ENCODE results near the gene CHGA. TPM values are rescaled to one million over a fixed set of nuclear protein-coding genes. Genes with fewer than 3 reads are reported as not detected.

CHGA gene
- total and polyA plus RNA-seq, 2 of the 13 experiments (the other 11 are each of a cell fraction or from before 2014, with no cell fraction given), result not detected

DNA sequence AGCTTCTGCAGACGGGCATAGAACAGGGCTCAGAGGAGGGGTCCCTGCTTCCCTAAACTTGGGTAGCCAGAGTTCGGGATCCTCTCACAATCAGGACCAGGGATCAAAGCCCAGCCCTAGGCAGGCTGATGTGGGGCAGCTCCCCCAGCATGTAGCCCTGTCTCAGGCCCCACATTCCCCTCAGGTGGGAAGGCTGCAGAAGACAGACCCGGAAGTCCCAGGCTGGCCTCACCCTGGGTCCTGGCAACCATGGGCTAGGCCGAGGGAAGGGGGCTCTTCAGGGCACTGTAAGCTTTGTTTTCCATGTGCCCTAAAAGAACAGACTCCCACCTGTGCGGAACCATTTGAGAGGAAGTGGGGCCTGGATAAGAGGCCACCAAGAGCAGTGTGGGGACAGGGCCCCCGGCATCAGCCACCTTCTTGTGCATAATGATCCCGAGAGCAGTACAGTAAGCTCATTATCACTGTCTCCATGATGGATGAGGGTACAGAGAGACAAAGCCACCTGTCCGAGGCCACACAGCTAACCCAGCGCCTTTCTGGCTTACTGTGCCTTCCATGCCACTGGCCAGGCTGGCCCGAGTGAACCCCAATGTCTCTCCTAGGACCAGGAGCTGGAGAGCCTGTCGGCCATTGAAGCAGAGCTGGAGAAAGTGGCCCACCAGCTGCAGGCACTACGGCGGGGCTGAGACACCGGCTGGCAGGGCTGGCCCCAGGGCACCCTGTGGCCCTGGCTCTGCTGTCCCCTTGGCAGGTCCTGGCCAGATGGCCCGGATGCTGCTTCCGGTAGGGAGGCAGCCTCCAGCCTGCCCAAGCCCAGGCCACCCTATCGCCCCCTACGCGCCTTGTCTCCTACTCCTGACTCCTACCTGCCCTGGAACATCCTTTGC is 11.5 kb downstream of the CHGA start:
- CTCF ChIA-PET (ENCODE audit: low intra/inter-chr PET ratio, low total read pairs), result no interaction called here
- DNase-seq (ENCODE audit: low spot score) (no peak), FAIRE-seq (no peak), ATAC-seq (peak; percentile 10; the same call in 1 of the 3 replicates)
- Histone ChIP-seq H3K4me3 (replicated peaks in 1 of 3; ENCODE audit: insufficient read depth in 1 of 3, low read depth in 2 of 3, low read length in 3 of 3) (no peak overlapping the region), H3K9ac (ENCODE audit: insufficient read depth, low read depth, low read length) (no peak overlapping the region), H3K27ac (ENCODE audit: extremely low read length, insufficient read depth, low read length) (no peak overlapping the region), H3K36me3 (replicated peaks in 1 of 2; ENCODE audit: control insufficient read depth in 1 of 2, insufficient read depth in 2 of 2, low read length in 2 of 2) (0 out of 5 replicates have a peak, but pooled peaks cover 0 to 3% of the 10 kb centered on the region in 2 experiments), H3K4me1 (ENCODE audit: insufficient read depth, low read length) (no peaks in the 10 kb centered on the region), H3K4me2 (ENCODE audit: low read depth, low read length) (no peak overlapping the region), H3K79me2 (ENCODE audit: insufficient read depth, low read length) (no peaks in the 10 kb centered on the region), H2AFZ (ENCODE audit: low read length) (no peak overlapping the region), H3K9me3 (ENCODE audit: low read length) (no peaks in the 10 kb centered on the region), H4K20me1 (ENCODE audit: insufficient read depth, low read length) (0 out of 2 replicates have a peak, but pooled peaks cover 4% of the 10 kb centered on the region), H3K27me3 (ENCODE audit: control insufficient read depth in 1 of 2, insufficient read depth in 2 of 2, low read length in 2 of 2) (no peaks in the 10 kb centered on the region)
- intact Hi-C loops (cut with micrococcal nuclease; ENCODE audit: unreplicated experiment), result no loop called here
- POLR2A ChIA-PET, result no interaction called here
- BruUV-seq (replicated peaks), result no TSS peak
- in situ Hi-C loops (cut with HindIII; ENCODE audit: extremely low pct_ligation_motif_present, low pct_unique_long_range_greater_than_20kb), result no loop called here
- WGBS (ENCODE audit: low lambda C conversion rate), result 80% methylated on average over 6 of the region's 19 CpGs
- TF ChIP-seq GZF1 (CRISPR knock-in tag; IDR thresholded peaks at IDR 0.05) (no peak), THYN1 (CRISPR knock-in tag; IDR thresholded peaks at IDR 0.05; ENCODE audit: borderline replicate concordance, low read depth) (no peak), NFIC (IDR thresholded peaks at IDR 0.05; ENCODE audit: low read length) (no peak), EP300 (IDR thresholded peaks at IDR 0.05; ENCODE audit: low read depth in 2 of 2, low read length in 2 of 2) (no peak), EP300 (CRISPR knock-in tag; IDR thresholded peaks at IDR 0.05; ENCODE audit: borderline replicate concordance) (no peak), ZNF619 (CRISPR knock-in tag; IDR thresholded peaks at IDR 0.05) (no peak), HNF4A (CRISPR knock-in tag; IDR thresholded peaks at IDR 0.05) (no peak), ZNF703 (CRISPR knock-in tag; IDR thresholded peaks at IDR 0.05; ENCODE audit: borderline replicate concordance) (no peak), ZBTB20 (CRISPR knock-in tag; IDR thresholded peaks at IDR 0.05; ENCODE audit: borderline replicate concordance, low read depth) (no peak), RARG (CRISPR knock-in tag; IDR thresholded peaks at IDR 0.05; ENCODE audit: low read depth) (no peak), HNRNPLL (IDR thresholded peaks at IDR 0.05; ENCODE audit: low read depth, low read length, poor library complexity, severe bottlenecking) (no peak), ZNF772 (CRISPR knock-in tag; IDR thresholded peaks at IDR 0.05) (no peak), IRF2 (CRISPR knock-in tag; IDR thresholded peaks at IDR 0.05) (no peak), ZNF749 (CRISPR knock-in tag; IDR thresholded peaks at IDR 0.05; ENCODE audit: borderline replicate concordance) (no peak), AGO2 (optimal IDR thresholded peaks at IDR 0.05; ENCODE audit: low read depth, low read length) (no peak), SRSF1 (optimal IDR thresholded peaks at IDR 0.05; ENCODE audit: low read depth, low read length) (no peak)
- TF ChIP-seq, protein P1, sequence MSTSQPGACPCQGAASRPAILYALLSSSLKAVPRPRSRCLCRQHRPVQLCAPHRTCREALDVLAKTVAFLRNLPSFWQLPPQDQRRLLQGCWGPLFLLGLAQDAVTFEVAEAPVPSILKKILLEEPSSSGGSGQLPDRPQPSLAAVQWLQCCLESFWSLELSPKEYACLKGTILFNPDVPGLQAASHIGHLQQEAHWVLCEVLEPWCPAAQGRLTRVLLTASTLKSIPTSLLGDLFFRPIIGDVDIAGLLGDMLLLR (CRISPR knock-in tag; IDR thresholded peaks at IDR 0.05), result no peak
- TF ChIP-seq, protein P2, sequence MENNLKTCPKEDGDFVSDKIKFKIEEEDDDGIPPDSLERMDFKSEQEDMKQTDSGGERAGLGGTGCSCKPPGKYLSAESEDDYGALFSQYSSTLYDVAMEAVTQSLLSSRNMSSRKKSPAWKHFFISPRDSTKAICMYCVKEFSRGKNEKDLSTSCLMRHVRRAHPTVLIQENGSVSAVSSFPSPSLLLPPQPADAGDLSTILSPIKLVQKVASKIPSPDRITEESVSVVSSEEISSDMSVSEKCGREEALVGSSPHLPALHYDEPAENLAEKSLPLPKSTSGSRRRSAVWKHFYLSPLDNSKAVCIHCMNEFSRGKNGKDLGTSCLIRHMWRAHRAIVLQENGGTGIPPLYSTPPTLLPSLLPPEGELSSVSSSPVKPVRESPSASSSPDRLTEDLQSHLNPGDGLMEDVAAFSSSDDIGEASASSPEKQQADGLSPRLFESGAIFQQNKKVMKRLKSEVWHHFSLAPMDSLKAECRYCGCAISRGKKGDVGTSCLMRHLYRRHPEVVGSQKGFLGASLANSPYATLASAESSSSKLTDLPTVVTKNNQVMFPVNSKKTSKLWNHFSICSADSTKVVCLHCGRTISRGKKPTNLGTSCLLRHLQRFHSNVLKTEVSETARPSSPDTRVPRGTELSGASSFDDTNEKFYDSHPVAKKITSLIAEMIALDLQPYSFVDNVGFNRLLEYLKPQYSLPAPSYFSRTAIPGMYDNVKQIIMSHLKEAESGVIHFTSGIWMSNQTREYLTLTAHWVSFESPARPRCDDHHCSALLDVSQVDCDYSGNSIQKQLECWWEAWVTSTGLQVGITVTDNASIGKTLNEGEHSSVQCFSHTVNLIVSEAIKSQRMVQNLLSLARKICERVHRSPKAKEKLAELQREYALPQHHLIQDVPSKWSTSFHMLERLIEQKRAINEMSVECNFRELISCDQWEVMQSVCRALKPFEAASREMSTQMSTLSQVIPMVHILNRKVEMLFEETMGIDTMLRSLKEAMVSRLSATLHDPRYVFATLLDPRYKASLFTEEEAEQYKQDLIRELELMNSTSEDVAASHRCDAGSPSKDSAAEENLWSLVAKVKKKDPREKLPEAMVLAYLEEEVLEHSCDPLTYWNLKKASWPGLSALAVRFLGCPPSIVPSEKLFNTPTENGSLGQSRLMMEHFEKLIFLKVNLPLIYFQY (CRISPR knock-in tag; IDR thresholded peaks at IDR 0.05; ENCODE audit: borderline replicate concordance), result no peak
